CD4-positive, alpha-beta T cell treated with Interleukin-17A for 4 hours (primary cell): ENCODE results near the gene SMG5.

Experiments used
- DNase-seq: peaks from one replicate; pipeline ENCODE4 v3.0.0-alpha.2; 2020; ENCODE audit warnings: mixed read lengths

SMG5 gene

DNA sequence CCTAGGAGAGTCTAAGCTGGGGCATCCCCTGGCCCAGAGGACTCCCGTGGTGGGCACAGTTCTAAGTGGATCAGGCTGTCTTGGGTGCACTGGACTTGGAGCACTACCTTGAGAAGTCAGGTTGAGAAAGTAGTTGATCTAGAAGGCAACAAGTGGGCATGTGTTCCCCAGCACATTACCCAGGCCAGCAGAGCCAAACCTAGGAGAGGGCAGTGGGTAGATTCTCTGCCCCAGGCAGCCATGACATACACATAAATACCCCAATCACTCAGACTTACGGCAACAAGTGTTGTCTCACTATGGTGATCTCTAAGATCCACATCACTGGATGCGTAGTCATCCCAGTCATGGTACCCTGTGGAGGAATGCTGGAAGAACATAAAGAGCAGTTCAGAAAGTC lies 71.4 kb downstream of the SMG5 start:
- DNase-seq = no peak

- DNase-seq = no peak
Observed at GRCh38 chr1:156204686-156205085, 77.9 kb downstream of the SMG5 start.

DNA sequence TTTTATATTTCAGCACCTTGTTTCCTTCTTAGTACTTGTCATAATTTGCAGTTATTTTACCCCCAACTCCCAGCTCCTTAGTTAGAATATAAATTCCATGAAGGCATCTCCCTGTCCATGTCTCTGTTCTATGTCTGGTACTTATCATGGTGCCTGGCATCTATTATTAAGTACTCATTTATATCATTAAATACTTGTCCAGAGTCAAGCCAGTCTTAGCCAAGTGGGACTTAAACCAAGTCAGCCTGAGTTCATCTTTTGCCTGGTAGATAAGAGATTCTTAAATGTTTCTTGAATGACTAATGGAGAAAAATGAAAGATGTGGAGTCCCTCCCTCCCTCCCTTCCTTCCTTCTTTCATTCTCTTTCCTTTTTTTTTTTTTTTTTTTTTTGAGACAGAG lies 79.3 kb downstream of the SMG5 start:
- DNase-seq = no peak

DNA sequence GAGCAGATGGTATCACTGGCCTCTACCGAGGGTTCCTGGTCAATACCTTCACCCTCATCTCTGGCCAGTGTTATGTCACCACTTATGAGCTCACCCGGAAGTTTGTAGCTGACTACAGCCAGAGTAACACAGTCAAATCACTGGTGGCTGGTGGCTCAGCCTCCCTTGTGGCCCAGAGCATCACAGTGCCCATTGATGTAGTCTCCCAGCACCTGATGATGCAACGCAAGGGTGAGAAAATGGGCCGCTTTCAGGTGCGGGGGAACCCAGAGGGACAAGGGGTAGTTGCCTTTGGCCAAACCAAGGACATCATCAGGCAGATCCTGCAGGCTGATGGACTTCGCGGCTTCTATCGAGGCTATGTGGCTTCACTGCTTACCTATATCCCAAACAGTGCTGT lies 82.6 kb downstream of the SMG5 start:
- DNase-seq = no peak
